HG03159 (cell line): Measurements from ENCODE around the gene CEL.

ENCODE experiments used
- ATAC-seq: cut with Tn5 transposase; IDR thresholded peaks from one replicate; pipeline ENCODE4 v1.9.1; 2021; ENCODE audit warnings: mild to moderate bottlenecking, moderate library complexity; ENCODE audit not compliant: unreplicated experiment

CEL gene

GRCh38 chr9:133101356-133102189 is 39.8 kb downstream of the CEL start:
- ATAC-seq: no peak

- no peak for ATAC-seq
Measured at GRCh38 chr9:133102190-133103021, 40.6 kb downstream of the CEL start.

- ATAC-seq: no peak
Measured at GRCh38 chr9:133103183-133103986, 41.6 kb downstream of the CEL start.

GRCh38 chr9:133103987-133104505 is 42.3 kb downstream of the CEL start:
- no peak for ATAC-seq

- no peak for ATAC-seq
Measured at GRCh38 chr9:133104718-133105460, 43.1 kb downstream of the CEL start.

- ATAC-seq: no peak
Measured at GRCh38 chr9:133105461-133105770, 43.6 kb downstream of the CEL start.

GRCh38 chr9:133106511-133107244 is 44.9 kb downstream of the CEL start:
- ATAC-seq: no peak

- no peak for ATAC-seq
Measured at GRCh38 chr9:133107245-133107722, 45.5 kb downstream of the CEL start.

GRCh38 chr9:133107961-133108793 is 46.4 kb downstream of the CEL start:
- no peak for ATAC-seq

GRCh38 chr9:133108794-133109641 is 47.2 kb downstream of the CEL start:
- ATAC-seq: no peak

GRCh38 chr9:133109931-133110650 is 48.3 kb downstream of the CEL start:
- no peak for ATAC-seq

- no peak for ATAC-seq
Measured at GRCh38 chr9:133111808-133112662, 50.3 kb downstream of the CEL start.

- no peak for ATAC-seq
Measured at GRCh38 chr9:133112663-133113026, 50.9 kb downstream of the CEL start.

GRCh38 chr9:133113163-133113948 is 51.6 kb downstream of the CEL start:
- no peak for ATAC-seq
